Nucleus accumbens (tissue), 56 donors: ENCODE measurements around the gene WDR70.
A peak's percentile ranks its signal among the peaks of the same experiment; 100 is the strongest.
"Not testable (repeated sequence)": the region's sequence is repeated elsewhere in the genome, so short reads cannot be mapped to it uniquely, and the experiment has no call there.

Experiments
- DNase-seq, 56 donors: peaks; one replicate each; lab custom pipeline; 2025; lab: John Stamatoyannopoulos, UW

WDR70 gene

GRCh38 chr5:37451991-37452390 lies 72.9 kb downstream of the WDR70 start:
- DNase-seq: not testable (repeated sequence)

- not testable (repeated sequence) for DNase-seq
These were observed 74.1 kb downstream of the WDR70 start for GRCh38 chr5:37453252-37453651.

GRCh38 chr5:37454402-37455055 lies 75.4 kb downstream of the WDR70 start:
- not testable (repeated sequence) for DNase-seq

- not testable (repeated sequence) for DNase-seq
These were observed 84.3 kb downstream of the WDR70 start for GRCh38 chr5:37463191-37464051.

- peak in 3 of 56 donors; percentile 3 to 14 (median 11) for DNase-seq
These were observed 85.5 kb downstream of the WDR70 start for GRCh38 chr5:37464581-37464980.

GRCh38 chr5:37469383-37469782 lies 90.3 kb downstream of the WDR70 start:
- DNase-seq: peak in 3 of 56 donors; percentile 5 to 44 (median 7)

GRCh38 chr5:37471666-37472197 lies 92.6 kb downstream of the WDR70 start:
- DNase-seq: no peak

- DNase-seq: no peak
These were observed 98.3 kb downstream of the WDR70 start for GRCh38 chr5:37477426-37477825.

- no peak for DNase-seq
These were observed 99.2 kb downstream of the WDR70 start for GRCh38 chr5:37478121-37478894.

GRCh38 chr5:37481395-37481794 lies 102.3 kb downstream of the WDR70 start:
- not testable (repeated sequence) for DNase-seq

- DNase-seq: no peak
These were observed 111.1 kb downstream of the WDR70 start for GRCh38 chr5:37490120-37490810.

- no peak for DNase-seq
These were observed 111.8 kb downstream of the WDR70 start for GRCh38 chr5:37490931-37491330.

GRCh38 chr5:37492778-37493555 lies 113.8 kb downstream of the WDR70 start:
- no peak for DNase-seq

- DNase-seq: no peak
These were observed 115.6 kb downstream of the WDR70 start for GRCh38 chr5:37494756-37495155.

GRCh38 chr5:37495210-37495609 lies 116.1 kb downstream of the WDR70 start:
- DNase-seq: no peak

- no peak for DNase-seq
These were observed 116.7 kb downstream of the WDR70 start for GRCh38 chr5:37495668-37496347.

- no peak for DNase-seq
These were observed 117.9 kb downstream of the WDR70 start for GRCh38 chr5:37496902-37497445.

- DNase-seq: no peak
These were observed 122.0 kb downstream of the WDR70 start for GRCh38 chr5:37501152-37501551.
